ENCODE data around the gene ABHD17C.

DNA sequence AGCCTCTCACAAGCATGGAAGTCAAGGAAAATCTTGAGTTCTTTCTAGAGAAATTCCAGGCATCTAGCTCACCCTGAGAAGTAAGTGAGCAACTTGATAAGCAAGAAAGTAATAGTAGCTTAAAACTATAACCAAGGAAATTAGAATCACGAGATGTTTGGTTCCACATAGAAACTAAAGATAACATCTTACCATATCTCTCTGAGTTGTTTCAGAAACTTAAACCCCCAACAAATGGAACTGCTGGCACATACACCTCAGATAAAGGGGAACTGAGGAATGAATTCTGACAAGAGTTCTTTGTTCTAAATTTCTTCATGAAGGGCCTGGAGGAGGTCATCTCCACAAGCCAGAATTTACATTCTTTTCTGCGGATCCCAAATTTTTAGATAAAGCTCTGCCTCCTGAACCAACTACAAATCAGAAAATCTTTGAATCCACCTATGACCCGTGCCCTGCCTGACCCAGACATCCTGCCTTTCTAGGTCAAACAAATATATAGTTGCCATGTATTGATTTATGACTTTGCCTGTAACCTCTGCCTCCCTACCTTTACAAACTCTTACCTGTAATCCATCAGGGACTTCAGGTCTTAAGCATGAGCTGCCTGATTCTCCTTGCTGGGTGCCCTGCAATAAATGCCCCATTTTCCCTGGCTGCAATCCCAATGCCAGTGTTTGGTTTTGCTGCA, 26.4 kb upstream of the ABHD17C start:
- TF ChIP-seq CTCF (IDR thresholded peaks at IDR 0.05; ENCODE audit: extremely low read depth in 1 of 2, insufficient read depth in 1 of 2, low read depth in 1 of 2, low read length in 2 of 2) (no peak), POLR2A (IDR thresholded peaks at IDR 0.05; ENCODE audit: low read depth, low read length) (no peak), FOS (IDR thresholded peaks at IDR 0.05; ENCODE audit: borderline replicate concordance, insufficient read depth, low read length) (no peak), EZH2 (IDR thresholded peaks at IDR 0.05; ENCODE audit: borderline replicate concordance, low read depth, low read length, severe bottlenecking) (no peak), MYC (IDR thresholded peaks at IDR 0.05; ENCODE audit: low read depth, low read length) (no peak), POLR2AphosphoS5 (IDR thresholded peaks at IDR 0.05; ENCODE audit: insufficient read depth, low read depth, low read length) (no peak), JUN (IDR thresholded peaks at IDR 0.05; ENCODE audit: borderline replicate concordance, insufficient read depth, insufficient read length, low read depth) (no peak), MAX (IDR thresholded peaks at IDR 0.05; ENCODE audit: insufficient read depth, insufficient read length) (no peak), GATA2 (IDR thresholded peaks at IDR 0.05; ENCODE audit: insufficient read depth, insufficient read length, low read depth, low read length) (no peak)

All from endothelial cell of umbilical vein (primary cell).